ENCODE data around the gene CENPP. TPM values are rescaled to one million over a fixed set of nuclear protein-coding genes. Genes with fewer than 3 reads are reported as not detected.
"Not testable (repeated sequence)": the region's sequence is repeated elsewhere in the genome, so short reads cannot be mapped to it uniquely, and the experiment has no call there.

The CENPP gene
- total RNA-seq, 1 donor from 2014 or later = 3.3 TPM

- DNase-seq (ENCODE audit: missing footprints) (no peak), ATAC-seq (no peak)
- intact Hi-C loops (cut with DNase I) = loop anchor here (10.0 kb wide), 1 partner anchor 70 kb away; no protein-coding TSS in a partner anchor
Observed at GRCh38 chr9:92534674-92535073, 208.9 kb downstream of the CENPP start.

DNA sequence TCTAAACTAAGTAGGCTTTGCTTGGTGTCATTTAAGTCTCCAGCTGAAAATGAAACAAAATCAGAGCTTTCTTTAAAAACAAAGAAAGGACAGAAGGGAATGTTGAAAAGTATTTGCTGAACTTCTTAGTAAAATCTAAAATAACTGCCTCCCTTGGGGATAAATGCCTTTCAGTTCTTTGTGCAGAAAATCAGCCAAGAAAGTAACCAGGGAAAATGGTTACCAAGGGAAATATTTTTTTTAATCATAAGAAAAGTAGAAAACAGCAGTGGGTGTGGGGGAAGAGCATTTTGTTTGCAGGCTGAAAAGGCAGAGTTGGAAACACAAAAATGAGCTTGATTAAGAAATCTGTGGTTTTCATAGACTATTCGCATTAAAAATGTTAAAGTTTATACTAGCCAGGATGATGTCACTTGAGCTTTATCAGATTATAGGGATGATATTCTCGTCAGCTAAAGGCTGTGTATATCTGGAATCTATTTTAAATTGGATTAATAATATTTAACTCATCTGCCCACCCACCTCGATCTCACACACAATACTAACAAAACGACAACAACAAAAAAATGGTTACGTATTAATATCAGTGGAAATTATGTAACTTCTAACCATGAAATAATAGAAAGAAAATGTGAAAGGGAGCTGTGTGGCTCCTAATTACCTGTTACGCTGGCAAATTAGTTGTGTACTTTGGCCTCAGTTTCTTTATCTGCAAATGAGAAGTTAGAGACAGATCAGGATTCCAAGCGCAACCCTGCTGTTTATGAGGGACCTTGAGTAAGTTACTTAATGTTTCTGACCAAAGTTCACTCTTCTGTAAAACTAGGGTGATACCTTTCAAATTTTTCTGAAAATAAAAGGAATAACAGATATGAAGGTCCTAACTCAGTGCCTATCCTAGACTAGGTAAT is 210.4 kb downstream of the CENPP start, which contains the start of gene ECM2:
ECM2 (minus strand) TSS at position 51 of the 911 bp plus-strand sequence. CDS start 13,124 bp downstream, outside the sequence.
- intact Hi-C loops (cut with DNase I) = loop anchor here (10.0 kb wide), 1 partner anchor 69 kb away; no protein-coding TSS in a partner anchor
- ATAC-seq (peak; percentile 23), DNase-seq (ENCODE audit: missing footprints) (no peak)

DNA sequence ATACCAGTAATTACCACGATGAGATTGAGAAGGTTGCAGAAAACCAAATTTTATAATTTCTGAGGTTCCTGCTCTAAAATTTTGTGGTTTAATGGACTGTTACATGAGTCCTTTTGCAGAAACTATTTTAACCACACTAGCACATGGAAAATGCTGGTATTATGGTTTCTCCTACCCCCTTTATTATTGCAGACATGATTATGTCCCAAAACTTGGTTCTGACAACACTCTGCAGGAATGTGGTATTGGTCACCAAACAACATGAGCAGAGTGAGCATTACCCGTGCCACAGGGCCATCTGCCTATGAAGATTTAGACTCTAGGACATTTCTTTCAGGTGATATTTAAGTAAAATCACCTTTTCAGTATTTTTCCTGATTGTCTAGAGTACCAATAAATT is 212.8 kb downstream of the CENPP start:
- ATAC-seq (no peak), DNase-seq (ENCODE audit: missing footprints) (no peak)
- intact Hi-C loops (cut with DNase I) = loop anchor here (10.0 kb wide), 1 partner anchor 66 kb away; no protein-coding TSS in a partner anchor

- no peak for ATAC-seq
- no peak for DNase-seq (ENCODE audit: missing footprints)
- intact Hi-C loops (cut with DNase I) = no loop called here
Observed at GRCh38 chr9:92543972-92544371, 218.2 kb downstream of the CENPP start.

DNA sequence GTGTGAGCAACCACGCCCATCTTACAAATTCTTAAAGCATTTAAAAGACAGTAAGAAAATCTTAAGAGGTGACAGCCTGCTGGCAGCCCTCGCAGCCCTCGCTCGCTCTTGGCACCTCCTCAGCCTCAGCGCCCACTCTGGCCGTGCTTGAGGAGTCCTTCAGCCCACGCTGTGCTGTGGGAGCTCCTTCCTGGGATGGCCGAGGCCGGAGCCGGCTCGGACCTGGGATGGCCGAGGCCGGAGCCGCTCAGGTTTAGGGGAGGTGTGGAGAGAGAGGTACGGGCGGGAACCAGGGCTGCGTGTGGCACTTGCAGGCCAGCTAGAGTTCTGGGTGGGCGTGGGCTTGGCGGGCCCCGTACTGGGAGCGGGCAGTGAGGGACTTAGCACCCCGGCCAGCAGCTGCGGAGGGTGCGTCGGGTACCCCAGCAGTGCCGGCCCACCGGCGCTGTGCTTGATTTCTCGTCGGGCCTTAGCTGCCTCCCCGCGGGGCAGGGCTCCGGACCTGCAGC is 219.3 kb downstream of the CENPP start:
- DNase-seq (ENCODE audit: missing footprints) (no peak), ATAC-seq (no peak)
- intact Hi-C loops (cut with DNase I) = no loop called here

GRCh38 chr9:92547356-92547755 is 221.6 kb downstream of the CENPP start:
- no peak for ATAC-seq
- intact Hi-C loops (cut with DNase I) = no loop called here

GRCh38 chr9:92550765-92551164 is 225.0 kb downstream of the CENPP start:
- DNase-seq (ENCODE audit: missing footprints) (no peak), ATAC-seq (no peak)
- intact Hi-C loops (cut with DNase I) = no loop called here

More at GRCh38 chr9:92547356-92547755, 221.6 kb downstream of the CENPP start:
- DNase-seq (ENCODE audit: missing footprints) = no peak

GRCh38 chr9:92558612-92559374 is 233.0 kb downstream of the CENPP start:
- intact Hi-C loops (cut with DNase I) = no loop called here
- no peak for DNase-seq (ENCODE audit: missing footprints)
- no peak for ATAC-seq

GRCh38 chr9:92561374-92562330 is 235.9 kb downstream of the CENPP start:
- DNase-seq (ENCODE audit: missing footprints) (no peak), ATAC-seq (no peak)
- intact Hi-C loops (cut with DNase I) = no loop called here

GRCh38 chr9:92562461-92562967 is 236.8 kb downstream of the CENPP start:
- ATAC-seq (no peak), DNase-seq (ENCODE audit: missing footprints) (no peak)
- intact Hi-C loops (cut with DNase I) = no loop called here

DNA sequence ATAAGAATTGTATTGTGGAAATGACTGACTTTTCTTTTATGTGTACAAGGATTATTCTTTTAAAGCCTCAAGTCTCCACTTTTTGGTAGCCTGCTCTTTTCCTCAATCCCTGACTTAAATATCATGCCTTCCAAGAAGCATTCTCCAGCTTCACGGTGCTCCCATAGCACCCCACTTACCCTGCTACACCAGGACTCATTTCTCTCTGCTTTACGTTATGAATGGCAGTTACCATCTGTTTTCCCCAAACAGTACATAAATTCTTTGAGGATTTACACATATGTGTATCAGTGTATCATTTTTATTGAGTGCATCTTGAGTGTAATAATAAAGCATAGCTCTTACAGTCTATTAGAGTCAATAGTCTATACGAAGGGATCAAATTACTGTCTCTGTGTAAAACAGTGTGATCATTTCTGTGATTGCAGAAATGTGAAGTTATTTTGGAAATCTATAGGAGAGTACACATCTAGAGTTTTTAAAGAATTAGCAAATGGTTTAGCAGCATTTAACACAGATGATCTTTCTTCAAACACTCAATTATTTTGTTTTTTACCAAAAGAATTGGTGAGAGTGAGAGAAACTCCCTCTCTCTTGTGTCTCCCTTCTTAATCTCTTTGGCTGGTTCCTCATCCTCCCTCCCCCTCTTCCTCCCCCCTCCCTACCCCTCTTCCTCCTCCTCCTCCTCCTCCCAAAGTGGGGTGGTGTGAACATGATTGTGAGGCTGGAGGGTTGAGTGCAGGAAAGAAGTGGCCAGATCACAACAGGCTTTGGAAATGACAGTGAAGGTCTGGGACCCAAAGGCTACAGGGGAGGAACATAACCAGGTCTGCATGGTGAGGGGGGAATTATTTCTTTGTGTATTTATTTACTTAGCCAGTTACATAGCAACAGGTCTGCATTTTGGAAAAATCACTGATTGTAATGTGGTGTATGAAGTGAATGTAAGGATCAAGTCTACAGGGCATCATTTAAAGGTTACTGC is 237.7 kb downstream of the CENPP start:
- intact Hi-C loops (cut with DNase I) = no loop called here
- ATAC-seq = no peak
- DNase-seq (ENCODE audit: missing footprints) = no peak

DNA sequence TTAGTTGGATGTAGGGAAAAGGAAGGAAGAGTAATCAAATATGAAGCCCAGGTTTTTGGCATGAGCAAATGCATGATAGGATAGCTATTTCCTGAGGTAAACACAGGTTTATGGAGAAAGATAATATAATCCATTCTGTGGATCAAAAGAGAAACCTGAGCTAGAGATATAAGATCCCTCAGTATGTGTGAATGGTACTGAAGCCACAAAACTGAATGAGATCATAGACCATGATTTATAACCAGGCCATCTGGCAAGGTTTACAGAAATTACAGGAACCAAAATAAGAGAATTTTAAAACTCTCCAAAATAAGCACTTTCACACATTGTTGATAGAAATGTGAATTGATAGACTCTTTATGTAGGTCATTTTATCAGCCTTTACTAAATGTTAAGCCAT is 238.8 kb downstream of the CENPP start:
- ATAC-seq = no peak
- DNase-seq (ENCODE audit: missing footprints) = no peak
- intact Hi-C loops (cut with DNase I) = no loop called here

DNA sequence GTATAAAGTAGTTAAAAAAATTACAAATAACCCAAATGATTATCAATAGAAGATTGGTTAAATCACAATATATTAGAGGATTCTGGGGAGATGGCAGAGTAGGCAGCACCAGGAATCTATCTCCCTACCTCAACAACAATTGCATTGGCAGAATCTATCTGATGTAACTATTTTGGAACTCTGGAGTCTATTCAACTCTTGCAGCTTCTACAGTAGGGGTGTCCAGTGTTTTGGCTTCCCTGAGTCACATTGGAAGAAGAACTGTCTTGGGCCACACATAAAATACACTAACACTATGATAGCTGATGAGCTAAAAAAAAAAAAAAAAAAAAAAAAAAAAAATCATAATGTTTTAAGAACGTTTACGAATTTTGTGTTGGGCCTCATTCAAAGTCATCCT is 239.2 kb downstream of the CENPP start:
- ATAC-seq (no peak), DNase-seq (ENCODE audit: missing footprints) (no peak)
- intact Hi-C loops (cut with DNase I) = no loop called here

GRCh38 chr9:92571871-92572270 is 246.1 kb downstream of the CENPP start:
- ATAC-seq; intact Hi-C loops (cut with DNase I); DNase-seq (ENCODE audit: missing footprints): not testable (repeated sequence)

GRCh38 chr9:92573612-92574011 is 247.9 kb downstream of the CENPP start:
- ATAC-seq; DNase-seq (ENCODE audit: missing footprints); intact Hi-C loops (cut with DNase I): not testable (repeated sequence)

DNA sequence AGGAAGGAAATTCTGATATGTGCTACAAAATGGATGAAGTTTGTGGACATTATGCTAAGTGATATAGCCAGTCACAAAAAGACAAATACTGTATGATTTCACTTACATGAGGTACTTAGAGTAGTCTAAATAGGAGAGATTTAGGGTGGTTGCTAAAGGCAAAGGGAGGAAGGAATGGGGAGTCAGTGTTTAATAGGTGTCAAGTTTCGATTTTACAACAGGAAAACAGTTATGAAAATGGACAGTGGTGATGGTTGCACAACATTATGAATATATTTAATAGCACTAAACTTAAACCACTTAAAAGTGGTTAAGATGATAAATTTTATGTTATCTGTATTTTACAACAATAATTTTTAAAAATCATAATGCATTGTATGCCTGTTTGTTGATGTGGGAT is 250.4 kb downstream of the CENPP start:
- intact Hi-C loops (cut with DNase I) = no loop called here
- ATAC-seq (no peak), DNase-seq (ENCODE audit: missing footprints) (no peak)

- ATAC-seq (no peak), DNase-seq (ENCODE audit: missing footprints) (no peak)
- intact Hi-C loops (cut with DNase I) = no loop called here
Observed at GRCh38 chr9:92589923-92590322, 264.2 kb downstream of the CENPP start.
